ENCODE results near the gene TEKT3. TPM values are rescaled to one million over a fixed set of nuclear protein-coding genes. Genes with fewer than 3 reads are reported as not detected.
A peak's percentile ranks its signal among the peaks of the same experiment; 100 is the strongest.

Gene TEKT3
- total and polyA plus RNA-seq, 2 of the 4 experiments (the other 2 are of a cell fraction): 0.15 TPM; not detected in 1

DNA sequence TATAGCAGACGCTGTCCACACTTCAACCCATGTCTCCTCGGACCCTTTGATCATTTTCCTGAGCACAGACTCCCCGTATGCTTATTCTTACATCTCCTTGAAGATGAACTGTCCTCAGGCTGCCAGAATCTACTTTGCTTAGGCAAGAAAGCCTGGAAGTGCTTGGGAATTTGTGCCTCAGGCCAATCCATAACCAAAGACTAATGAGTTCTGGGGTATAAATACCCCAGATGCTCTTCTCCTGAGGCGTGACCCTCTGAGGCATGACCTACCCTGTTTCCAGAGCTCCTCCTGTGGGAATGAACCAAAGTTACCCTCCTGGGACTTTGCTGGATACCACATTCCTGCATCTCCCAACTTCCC is 10.1 kb upstream of the TEKT3 start:
- no peak overlapping the region for H2AK5ac ChIP-seq (ENCODE audit: low read depth, low read length)
- H3K9ac ChIP-seq (ENCODE audit: low read depth, low read length): no peak overlapping the region
- H4K5ac ChIP-seq (ENCODE audit: low read depth, low read length): no peak overlapping the region; the same call in 1 of the 2 replicates
- H2BK5ac ChIP-seq (ENCODE audit: low read depth, low read length, poor library complexity, severe bottlenecking): no peak overlapping the region
- ChIA-PET POLR2A (ENCODE audit: unreplicated experiment) (no interaction called here), CTCF (no interaction called here)
- no peaks in the 10 kb centered on the region for H4K20me1 ChIP-seq (ENCODE audit: insufficient read depth, low read length)
- DNase-seq (no peak), ATAC-seq (ENCODE audit: low read depth) (peak; percentile 9; the same call in 1 of the 2 replicates)
- peak overlapping the region; percentile 16; the same call in 1 of the 2 replicates for H3K27ac ChIP-seq (ENCODE audit: insufficient read depth, low read length)
- no peak overlapping the region for H2BK120ac ChIP-seq (ENCODE audit: low read depth, low read length)
- no peak overlapping the region for H2BK15ac ChIP-seq (ENCODE audit: low read depth, low read length)
- no peak overlapping the region for H3K56ac ChIP-seq (ENCODE audit: extremely low read depth, insufficient read depth, low read length)
- 43% methylated on average over 3 of the region's 4 CpGs; no CpG with 5 or more reads in 1 of the 2 experiments for WGBS, 2 experiments (ENCODE audit: extremely low coverage in 2 of 2, insufficient read length in 1 of 2)
- no peaks in the 10 kb centered on the region for H3K36me3 ChIP-seq (ENCODE audit: control insufficient read depth, insufficient read depth, low read length)
- peak overlapping the region; percentile 22; the same call in 1 of the 2 replicates for H3K18ac ChIP-seq (ENCODE audit: low read depth, low read length)
- no peak overlapping the region for H3K14ac ChIP-seq (replicated peaks; ENCODE audit: low read depth, low read length)
- H2AK9ac ChIP-seq (replicated peaks; ENCODE audit: low read depth, low read length, poor library complexity): no peak overlapping the region
- peak overlapping the region; percentile 26; the same call in 1 of the 2 replicates for H2BK20ac ChIP-seq (ENCODE audit: low read depth, low read length)
- TF ChIP-seq CTCF (conservative IDR thresholded peaks at IDR 0.05; ENCODE audit: low read depth, low read length): no peak
- no peak for TF ChIP-seq MXI1 (IDR thresholded peaks at IDR 0.05; ENCODE audit: borderline replicate concordance, low read depth, low read length)
- TF ChIP-seq RCOR1 (IDR thresholded peaks at IDR 0.05; ENCODE audit: insufficient replicate concordance, low read length): no peak
- TF ChIP-seq POLR2A (IDR thresholded peaks at IDR 0.05; ENCODE audit: low read depth, low read length): no peak
- TF ChIP-seq, protein P1, sequence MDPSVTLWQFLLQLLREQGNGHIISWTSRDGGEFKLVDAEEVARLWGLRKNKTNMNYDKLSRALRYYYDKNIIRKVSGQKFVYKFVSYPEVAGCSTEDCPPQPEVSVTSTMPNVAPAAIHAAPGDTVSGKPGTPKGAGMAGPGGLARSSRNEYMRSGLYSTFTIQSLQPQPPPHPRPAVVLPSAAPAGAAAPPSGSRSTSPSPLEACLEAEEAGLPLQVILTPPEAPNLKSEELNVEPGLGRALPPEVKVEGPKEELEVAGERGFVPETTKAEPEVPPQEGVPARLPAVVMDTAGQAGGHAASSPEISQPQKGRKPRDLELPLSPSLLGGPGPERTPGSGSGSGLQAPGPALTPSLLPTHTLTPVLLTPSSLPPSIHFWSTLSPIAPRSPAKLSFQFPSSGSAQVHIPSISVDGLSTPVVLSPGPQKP (IDR thresholded peaks at IDR 0.05; ENCODE audit: borderline replicate concordance, low read depth, low read length): no peak
- H3K4me2 ChIP-seq (ENCODE audit: low read depth, low read length): no peak overlapping the region
- peak overlapping the region; percentile 77 for H2AFZ ChIP-seq (replicated peaks; ENCODE audit: low read length, poor library complexity)
- no peaks in the 10 kb centered on the region for H3K9me1 ChIP-seq (ENCODE audit: insufficient read depth, low read length)
- BruUV-seq (replicated peaks): no TSS peak
- H3K27me3 ChIP-seq (ENCODE audit: control insufficient read depth, insufficient read depth, low read length): peaks cover 5% of the 10 kb centered on the region; the same call in 1 of the 2 replicates
- in situ Hi-C loops (cut with MboI; ENCODE audit: low sequenced_read_pairs): no loop called here
- H4K91ac ChIP-seq (ENCODE audit: insufficient read depth, low read depth, low read length): no peak overlapping the region
- dilution Hi-C loops (cut with HindIII; ENCODE audit: low sequenced_read_pairs, unreplicated experiment): no loop called here
- H3K4me3 ChIP-seq (ENCODE audit: insufficient read depth, low read depth, low read length): no peak overlapping the region
- H3K4ac ChIP-seq (ENCODE audit: low read depth, low read length): no peak overlapping the region
- intact Hi-C loops (cut with micrococcal nuclease): no loop called here
- H3K79me1 ChIP-seq (ENCODE audit: low read depth in 1 of 2, low read length in 2 of 2): no peaks in the 10 kb centered on the region
- no peak overlapping the region for H3K23ac ChIP-seq (ENCODE audit: low read depth, low read length)
- H4K8ac ChIP-seq (ENCODE audit: low read depth in 2 of 2, low read length in 2 of 2): no peak overlapping the region
- H3K4me1 ChIP-seq (ENCODE audit: control insufficient read depth, insufficient read depth, low read length): peaks cover 5% of the 10 kb centered on the region; the same call in 1 of the 2 replicates
- no peaks in the 10 kb centered on the region for H3K9me3 ChIP-seq (ENCODE audit: control insufficient read depth, insufficient read depth, low read length)
